Measurements from ENCODE around the gene DDN. TPM values are rescaled to one million over a fixed set of nuclear protein-coding genes. Genes with fewer than 3 reads are reported as not detected.

The DDN gene
- total RNA-seq, result 0.22 and 0.42 TPM in 2 replicates
- polyA plus RNA-seq, result 0.06 and 0.07 TPM in 2 replicates
- polyA plus RNA-seq (2011; cell fraction: cytosol; rRNA removed), result 0.06 and 0.08 TPM in 2 replicates
- 0.22 and 0.50 TPM in 2 replicates for polyA plus RNA-seq (2011; cell fraction: nucleus; rRNA removed)
- 0.26 and 0.31 TPM in 2 replicates for polyA plus RNA-seq (2012)
- polyA minus RNA-seq, result 0.06 and 0.12 TPM in 2 replicates
- polyA minus RNA-seq (2011; cell fraction: cytosol; rRNA and poly(A)+ RNA removed), result 2.7 TPM
- 0.19 and 0.24 TPM in 2 replicates for polyA minus RNA-seq (2011; cell fraction: nucleus; rRNA and poly(A)+ RNA removed)
- percentile 26 among the genes with signal in this experiment for Bru-seq, nascent RNA
- BruChase-seq, experiment 1, labeled RNA remaining after a 6-hour chase, result percentile 39 among the genes with signal in this experiment
- BruChase-seq, experiment 2, labeled RNA remaining after a 2-hour chase, result percentile 30 among the genes with signal in this experiment
- long read RNA-seq, result 0 reads

DNA sequence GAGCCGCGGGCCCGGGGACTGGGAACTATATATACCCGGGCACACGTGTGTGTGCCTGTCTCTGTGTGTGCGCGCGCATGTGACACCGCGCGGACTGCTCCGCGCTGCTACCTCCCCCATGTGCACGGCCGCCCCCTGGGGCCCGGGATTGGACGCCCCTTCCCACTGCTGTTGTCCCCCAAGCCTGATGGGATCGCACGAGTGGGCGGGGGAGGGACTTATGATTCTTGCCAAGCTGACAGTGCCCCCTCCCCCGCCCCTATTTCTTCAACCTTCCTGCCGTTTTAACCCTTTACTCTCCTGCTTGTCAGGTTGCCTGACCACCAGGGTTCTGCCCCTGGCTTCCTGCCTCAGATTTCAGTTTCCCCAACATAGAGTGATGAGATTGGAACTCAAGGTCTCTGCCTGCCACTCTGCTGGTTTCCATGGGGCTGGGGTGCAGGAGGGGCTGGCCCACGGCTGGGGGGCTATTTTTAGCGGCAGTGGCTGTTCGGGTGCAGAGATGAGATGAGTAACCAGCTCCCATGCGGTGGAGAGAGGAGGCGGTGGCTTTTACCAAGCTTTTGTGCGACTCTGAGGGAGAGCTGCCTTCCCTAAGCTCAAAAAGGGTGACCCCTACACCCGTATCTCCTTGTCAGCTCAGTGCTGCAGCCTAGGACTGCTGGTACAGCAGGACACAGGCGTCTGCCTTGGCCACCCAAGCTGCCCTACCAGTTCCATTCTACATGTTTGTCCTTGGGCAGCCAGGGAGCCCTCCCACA lies at the start of gene DDN:
Gene DDN (minus strand): TSS at position 5 of the 761 bp plus-strand sequence. CDS start 88 bp downstream, outside the sequence.
- FAIRE-seq (no peak), DNase-seq (ENCODE audit: low read depth, low spot score) (no peak)
- Histone ChIP-seq H3K9me3 (replicated peaks; ENCODE audit: control insufficient read depth, insufficient read depth, low read length) (no peaks in the 10 kb centered on the region), H3K9me1 (replicated peaks; ENCODE audit: control insufficient read depth, extremely low read depth, insufficient read depth, low read length) (no peaks in the 10 kb centered on the region), H3K4me3 (replicated peaks in 1 of 3; ENCODE audit: insufficient read depth in 1 of 3, low read depth in 1 of 3, low read length in 3 of 3) (peak within 1 kb of the TSS; percentile 12 to 27 (median 26)), H3K27me3 (ENCODE audit: control insufficient read depth in 2 of 2, insufficient read depth in 2 of 2, low read length in 2 of 2) (peaks cover 5 to 8% of the 10 kb centered on the region in 2 experiments), H3K36me3 (ENCODE audit: control insufficient read depth in 2 of 2, extremely low read depth in 1 of 2, insufficient read depth in 2 of 2, low read length in 2 of 2) (peaks cover 5 to 20% of the 10 kb centered on the region in 2 experiments), H4K20me1 (replicated peaks; ENCODE audit: control insufficient read depth, extremely low read depth, insufficient read depth, low read length) (no peaks in the 10 kb centered on the region), H3K4me2 (ENCODE audit: insufficient read depth, low read length) (peak within 1 kb of the TSS; percentile 64), H3K9ac (replicated peaks; ENCODE audit: extremely low read depth, insufficient read depth, low read length) (no peak within 1 kb of the TSS), H3K79me2 (ENCODE audit: control insufficient read depth, insufficient read depth, low read length) (no peaks in the 10 kb centered on the region), H3K4me1 (ENCODE audit: control insufficient read depth, extremely low read depth, insufficient read depth, low read length) (peaks cover 11% of the 10 kb centered on the region), H3K27ac (ENCODE audit: insufficient read depth, low read depth, low read length) (no peak within 1 kb of the TSS), H2AFZ (ENCODE audit: low read depth, low read length) (peak within 1 kb of the TSS; percentile 54)
- intact Hi-C loops (cut with micrococcal nuclease) (no loop called here), dilution Hi-C loops (cut with MboI; ENCODE audit: extremely low pct_ligation_motif_present, low sequenced_read_pairs) (no loop called here)
- BruUV-seq (replicated peaks), result no TSS peak
- CTCF ChIA-PET, result interaction anchor here (1.3 to 10.5 kb wide), 5 partner anchors 11 to 20 kb away, joined by 5 to 175 read pairs (median 8); partner anchors contain the start of genes PRKAG1 and WNT1
- TF ChIP-seq MYC (IDR thresholded peaks at IDR 0.05; ENCODE audit: low read depth, low read length) (no peak), EZH2 (IDR thresholded peaks at IDR 0.05; ENCODE audit: borderline replicate concordance, low read depth, low read length, severe bottlenecking) (no peak)
- TF ChIP-seq, protein P1, sequence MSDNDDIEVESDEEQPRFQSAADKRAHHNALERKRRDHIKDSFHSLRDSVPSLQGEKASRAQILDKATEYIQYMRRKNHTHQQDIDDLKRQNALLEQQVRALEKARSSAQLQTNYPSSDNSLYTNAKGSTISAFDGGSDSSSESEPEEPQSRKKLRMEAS (IDR thresholded peaks at IDR 0.05; ENCODE audit: insufficient read depth, insufficient read length), result peak; percentile 24
- POLR2A ChIA-PET, result interaction anchor here (0.7 kb wide), 1 partner anchor 147 kb away, joined by 3 read pairs; the partner anchor contains the start of gene DDX23

DNA sequence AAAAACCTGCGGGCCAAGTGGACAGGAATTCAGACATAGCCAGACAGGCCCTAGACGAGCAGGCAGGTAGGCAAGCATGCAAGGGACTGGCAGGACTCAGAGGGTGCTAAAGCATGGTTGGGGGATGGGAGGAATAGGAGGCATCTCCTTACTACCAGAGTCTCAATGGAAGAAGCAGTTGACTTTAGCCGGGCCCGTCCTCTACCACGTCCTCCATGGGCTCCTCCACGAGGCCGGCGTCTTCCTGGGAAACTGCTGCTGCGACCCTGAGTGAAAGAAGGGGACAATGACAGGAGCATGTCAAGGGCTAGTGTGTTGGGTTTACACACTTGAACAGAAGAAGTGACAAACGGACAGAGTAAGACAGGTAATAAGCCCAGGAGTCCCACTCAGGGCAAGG lies 49.8 kb upstream of the DDN start:
- peaks cover 41 to 89% of the 10 kb centered on the region in 2 experiments for H3K36me3 ChIP-seq (ENCODE audit: control insufficient read depth in 2 of 2, extremely low read depth in 1 of 2, insufficient read depth in 2 of 2, low read length in 2 of 2)
- H4K20me1 ChIP-seq (replicated peaks; ENCODE audit: control insufficient read depth, extremely low read depth, insufficient read depth, low read length), result no peaks in the 10 kb centered on the region
- H3K4me1 ChIP-seq (ENCODE audit: control insufficient read depth, extremely low read depth, insufficient read depth, low read length), result peaks cover 7% of the 10 kb centered on the region
- dilution Hi-C loops (cut with MboI; ENCODE audit: extremely low pct_ligation_motif_present, low sequenced_read_pairs) (no loop called here), intact Hi-C loops (cut with micrococcal nuclease) (no loop called here)
- H3K4me2 ChIP-seq (ENCODE audit: insufficient read depth, low read length), result no peak overlapping the region
- no peak for FAIRE-seq
- DNase-seq (ENCODE audit: low read depth, low spot score), result no peak
- peaks cover 30% of the 10 kb centered on the region for H3K79me2 ChIP-seq (ENCODE audit: control insufficient read depth, insufficient read depth, low read length)
- CTCF ChIA-PET, result interaction anchor here (0.9 to 1.4 kb wide), 7 partner anchors 8 to 43 kb away, joined by 3 to 5 read pairs (median 3); partner anchors contain the start of gene RHEBL1
- no peak overlapping the region for H3K9ac ChIP-seq (replicated peaks; ENCODE audit: extremely low read depth, insufficient read depth, low read length)
- TF ChIP-seq POLR2AphosphoS5 (IDR thresholded peaks at IDR 0.05; ENCODE audit: insufficient read depth, low read depth, low read length), result no peak
- TF ChIP-seq JUN (IDR thresholded peaks at IDR 0.05; ENCODE audit: borderline replicate concordance, insufficient read depth, insufficient read length, low read depth), result no peak
- TF ChIP-seq FOS (IDR thresholded peaks at IDR 0.05; ENCODE audit: borderline replicate concordance, insufficient read depth, low read length), result no peak
- no peak overlapping the region for H3K27ac ChIP-seq (ENCODE audit: insufficient read depth, low read depth, low read length)
- no peaks in the 10 kb centered on the region for H3K9me3 ChIP-seq (replicated peaks; ENCODE audit: control insufficient read depth, insufficient read depth, low read length)
- POLR2A ChIA-PET, result no interaction called here
- BruUV-seq (replicated peaks), result no TSS peak
- H2AFZ ChIP-seq (ENCODE audit: low read depth, low read length), result no peak overlapping the region
- H3K4me3 ChIP-seq (replicated peaks in 1 of 3; ENCODE audit: insufficient read depth in 1 of 3, low read depth in 1 of 3, low read length in 3 of 3), result no peak overlapping the region
- no peaks in the 10 kb centered on the region for H3K27me3 ChIP-seq (ENCODE audit: control insufficient read depth in 2 of 2, insufficient read depth in 2 of 2, low read length in 2 of 2)
- no peaks in the 10 kb centered on the region for H3K9me1 ChIP-seq (replicated peaks; ENCODE audit: control insufficient read depth, extremely low read depth, insufficient read depth, low read length)

Data from endothelial cell of umbilical vein (primary cell).